ENCODE results near the gene XPR1.
A peak's percentile ranks its signal among the peaks of the same experiment; 100 is the strongest.
"Not testable (repeated sequence)": the region's sequence is repeated elsewhere in the genome, so short reads cannot be mapped to it uniquely, and the experiment has no call there.

The XPR1 gene

GRCh38 chr1:180854456-180854855 is 222.6 kb downstream of the XPR1 start:
- in situ Hi-C loops (cut with HindIII; ENCODE audit: low pct_ligation_motif_present, low sequenced_read_pairs) = loop anchor here (25.0 kb wide), 1 partner anchor 342 kb away; the partner anchor contains the start of gene ACBD6
- Histone ChIP-seq H3K36me3 (replicated peaks) (no peaks in the 10 kb centered on the region), H3K4me3 (ENCODE audit: low read depth, low read length) (no peak overlapping the region), H3K27ac (no peak overlapping the region), H3K27me3 (replicated peaks) (no peaks in the 10 kb centered on the region)
- no peak for DNase-seq
- no peak for TF ChIP-seq CTCF (IDR thresholded peaks at IDR 0.05; ENCODE audit: low read depth, low read length, missing control alignments)

DNA sequence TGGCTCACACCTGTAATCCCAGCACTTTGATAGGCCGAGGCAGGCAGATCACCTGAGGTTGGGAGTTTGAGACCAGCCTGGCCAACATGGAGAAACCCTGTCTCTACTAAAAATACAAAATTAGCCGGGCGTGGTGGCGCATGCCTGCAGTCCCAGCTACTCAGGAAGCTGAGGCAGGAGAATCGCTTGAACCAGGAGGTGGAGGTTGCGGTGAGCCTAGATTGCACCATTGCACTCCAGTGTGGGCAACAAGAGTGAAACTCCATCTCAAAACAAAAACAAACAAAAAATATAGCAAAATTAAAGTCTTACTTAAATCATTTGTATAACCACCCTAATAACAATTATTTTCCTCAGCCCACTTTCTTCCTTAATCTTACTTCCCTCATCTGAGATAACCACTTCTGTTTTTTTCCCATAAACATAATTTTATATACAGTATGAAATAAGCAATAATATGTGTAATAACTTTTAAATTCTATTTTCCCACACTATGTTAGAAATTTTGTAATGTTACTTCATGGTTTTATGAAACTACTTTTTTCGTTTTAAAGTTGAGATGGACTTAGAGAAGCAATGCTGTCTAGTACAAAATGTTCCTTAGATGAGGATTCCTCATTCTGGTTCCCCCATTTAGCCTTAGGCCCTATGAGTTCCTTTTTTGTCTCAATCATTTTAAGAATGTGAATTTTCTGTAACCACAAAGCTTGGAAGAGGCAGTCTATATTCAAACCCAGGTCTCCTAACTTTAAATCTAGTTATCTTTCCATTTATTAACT is 226.3 kb downstream of the XPR1 start:
- not testable (repeated sequence) for H3K27ac ChIP-seq; H3K4me3 ChIP-seq (ENCODE audit: low read depth, low read length); H3K36me3 ChIP-seq (replicated peaks); DNase-seq; H3K27me3 ChIP-seq (replicated peaks)
- in situ Hi-C loops (cut with HindIII; ENCODE audit: low pct_ligation_motif_present, low sequenced_read_pairs) = loop anchor here (25.0 kb wide), 1 partner anchor 346 kb away; the partner anchor contains the start of gene ACBD6

GRCh38 chr1:180859306-180859705 is 227.5 kb downstream of the XPR1 start:
- in situ Hi-C loops (cut with HindIII; ENCODE audit: low pct_ligation_motif_present, low sequenced_read_pairs) = loop anchor here (25.0 kb wide), 1 partner anchor 347 kb away; the partner anchor contains the start of gene ACBD6
- no peak overlapping the region for H3K27ac ChIP-seq
- H3K4me3 ChIP-seq (ENCODE audit: low read depth, low read length) = no peak overlapping the region
- TF ChIP-seq CTCF (IDR thresholded peaks at IDR 0.05; ENCODE audit: low read depth, low read length, missing control alignments) = no peak
- no peaks in the 10 kb centered on the region for H3K36me3 ChIP-seq (replicated peaks)
- DNase-seq = no peak
- no peaks in the 10 kb centered on the region for H3K27me3 ChIP-seq (replicated peaks)

DNA sequence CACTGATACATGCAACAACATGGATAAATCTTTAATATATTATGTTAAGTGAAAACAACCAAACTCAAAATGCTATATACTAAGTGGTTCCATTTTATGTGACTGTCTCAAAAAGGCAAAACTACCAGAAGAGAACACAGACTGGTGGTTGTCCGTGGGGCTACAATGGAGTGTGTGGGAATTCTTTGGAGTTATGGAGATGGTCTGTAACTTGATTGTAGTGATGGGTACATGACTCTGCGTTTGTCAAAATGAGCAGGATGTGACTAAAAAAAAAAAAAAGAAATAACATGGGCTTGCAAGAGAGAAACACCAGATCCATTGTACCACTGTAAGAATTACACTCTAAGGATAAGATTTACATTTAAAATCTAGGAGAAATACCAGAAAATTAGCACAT is 228.7 kb downstream of the XPR1 start:
- no peak for TF ChIP-seq CTCF (IDR thresholded peaks at IDR 0.05; ENCODE audit: low read depth, low read length, missing control alignments)
- in situ Hi-C loops (cut with HindIII; ENCODE audit: low pct_ligation_motif_present, low sequenced_read_pairs) = loop anchor here (25.0 kb wide), 1 partner anchor 348 kb away; the partner anchor contains the start of gene ACBD6
- H3K36me3 ChIP-seq (replicated peaks) = no peaks in the 10 kb centered on the region
- no peak overlapping the region for H3K27ac ChIP-seq
- no peaks in the 10 kb centered on the region for H3K27me3 ChIP-seq (replicated peaks)
- no peak overlapping the region for H3K4me3 ChIP-seq (ENCODE audit: low read depth, low read length)
- DNase-seq = no peak

DNA sequence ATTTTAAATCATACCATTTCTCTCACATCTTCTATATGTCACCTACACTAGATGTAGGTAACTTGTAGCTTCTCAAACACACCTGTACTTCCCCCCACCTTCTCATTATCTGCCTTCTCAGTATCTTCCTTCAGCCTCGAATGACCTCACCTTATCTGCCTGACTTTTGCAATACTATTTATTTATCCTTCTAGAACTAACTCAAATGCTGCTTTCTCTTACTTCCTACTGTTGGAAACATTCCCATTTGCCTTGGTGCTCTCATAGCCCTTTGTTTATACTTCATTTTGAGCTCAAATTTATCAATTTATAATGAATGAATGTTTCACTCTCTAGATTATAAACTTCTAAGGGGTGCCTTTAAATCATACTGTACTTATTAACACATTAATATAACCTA is 230.5 kb downstream of the XPR1 start:
- in situ Hi-C loops (cut with HindIII; ENCODE audit: low pct_ligation_motif_present, low sequenced_read_pairs) = loop anchor here (25.0 kb wide), 1 partner anchor 350 kb away; the partner anchor contains the start of gene ACBD6
- Histone ChIP-seq H3K36me3 (replicated peaks) (no peaks in the 10 kb centered on the region), H3K27ac (no peak overlapping the region), H3K27me3 (replicated peaks) (no peaks in the 10 kb centered on the region), H3K4me3 (ENCODE audit: low read depth, low read length) (no peak overlapping the region)
- no peak for DNase-seq
- no peak for TF ChIP-seq CTCF (IDR thresholded peaks at IDR 0.05; ENCODE audit: low read depth, low read length, missing control alignments)

DNA sequence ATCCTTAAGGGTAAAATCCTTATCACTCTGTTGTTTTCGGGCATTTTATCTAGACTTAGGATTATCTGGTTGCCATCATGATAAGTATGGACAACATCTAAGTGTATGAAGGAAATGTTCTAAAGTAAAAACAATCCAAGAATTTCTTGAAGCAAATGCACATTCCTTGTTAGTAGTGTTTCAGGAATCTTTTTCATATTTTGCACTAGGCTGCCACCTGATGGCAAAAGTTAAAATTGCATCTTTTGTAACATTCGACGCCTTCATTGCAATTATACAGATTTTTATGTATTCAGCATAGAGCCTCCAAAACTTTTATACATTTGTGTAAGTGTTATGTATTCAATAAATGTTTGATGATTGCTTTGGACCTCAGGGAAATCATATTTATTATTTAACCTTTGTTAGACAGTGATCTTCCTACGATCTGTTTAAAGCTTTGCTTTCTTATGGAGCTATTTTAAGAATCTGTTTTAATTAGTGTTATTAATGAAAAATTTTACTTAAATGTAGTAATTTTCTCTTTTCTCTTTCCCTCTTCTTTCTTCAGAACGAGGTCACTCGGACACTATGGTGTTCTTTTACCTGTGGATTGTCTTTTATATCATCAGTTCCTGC is 231.4 kb downstream of the XPR1 start:
- in situ Hi-C loops (cut with HindIII; ENCODE audit: low pct_ligation_motif_present, low sequenced_read_pairs) = loop anchor here (25.0 kb wide), 1 partner anchor 351 kb away; the partner anchor contains the start of gene ACBD6

More for the DNA sequence above, 231.4 kb downstream of the XPR1 start:
- no peaks in the 10 kb centered on the region for H3K27me3 ChIP-seq (replicated peaks)
- no peak overlapping the region for H3K27ac ChIP-seq
- H3K36me3 ChIP-seq (replicated peaks) = no peaks in the 10 kb centered on the region
- H3K4me3 ChIP-seq (ENCODE audit: low read depth, low read length) = no peak overlapping the region
- peak; percentile 49 for TF ChIP-seq CTCF (IDR thresholded peaks at IDR 0.05; ENCODE audit: low read depth, low read length, missing control alignments)
- peak; percentile 63 for DNase-seq
